Duodenal mucosa (tissue), 2 donors: ENCODE results near the gene FABP7.

ENCODE experiments used
- H3K27ac ChIP-seq: one replicate; pipeline ENCODE4 v1.7.0; 2013; ENCODE audit warnings: low read depth, low read length
- H3K27me3 ChIP-seq, 2 donors: one replicate each; pipeline ENCODE4 v1.7.0; 2013; ENCODE audit warnings: low read length in 2 of 2, control low read depth in 1 of 2; ENCODE audit not compliant: insufficient read depth in 2 of 2, control insufficient read depth in 1 of 2
- H3K36me3 ChIP-seq, 2 donors: one replicate each; pipeline ENCODE4 v1.7.0; 2013; ENCODE audit warnings: low read length in 2 of 2, control low read depth in 1 of 2; ENCODE audit not compliant: insufficient read depth in 2 of 2, control insufficient read depth in 1 of 2
- H3K4me1 ChIP-seq, 2 donors: one replicate each; pipeline ENCODE4 v1.7.0; 2013; ENCODE audit warnings: low read length in 2 of 2, control low read depth in 1 of 2; ENCODE audit not compliant: insufficient read depth in 2 of 2, control insufficient read depth in 1 of 2
- H3K4me3 ChIP-seq, 2 donors: one replicate each; pipeline ENCODE4 v1.7.0; 2013; ENCODE audit warnings: low read length in 2 of 2, low read depth in 1 of 2
- H3K9ac ChIP-seq, 2 donors: one replicate each; pipeline ENCODE4 v1.7.0; 2013; ENCODE audit warnings: low read length in 2 of 2, low read depth in 1 of 2
- H3K9me3 ChIP-seq, 2 donors: one replicate each; pipeline ENCODE4 v1.7.0; 2013; ENCODE audit warnings: low read length in 2 of 2, control low read depth in 1 of 2; ENCODE audit not compliant: control insufficient read depth in 1 of 2

FABP7 gene

GRCh38 chr6:122754191-122754731 lies 25.3 kb upstream of the FABP7 start:
- no peak overlapping the region for H3K4me3 ChIP-seq
- no peak overlapping the region for H3K27ac ChIP-seq
- peaks cover 2 to 9% of the 10 kb centered on the region in 2 donors for H3K4me1 ChIP-seq
- no peaks in the 10 kb centered on the region for H3K27me3 ChIP-seq
- H3K9me3 ChIP-seq = no peaks in the 10 kb centered on the region
- no peaks in the 10 kb centered on the region for H3K36me3 ChIP-seq
- no peak overlapping the region for H3K9ac ChIP-seq

DNA sequence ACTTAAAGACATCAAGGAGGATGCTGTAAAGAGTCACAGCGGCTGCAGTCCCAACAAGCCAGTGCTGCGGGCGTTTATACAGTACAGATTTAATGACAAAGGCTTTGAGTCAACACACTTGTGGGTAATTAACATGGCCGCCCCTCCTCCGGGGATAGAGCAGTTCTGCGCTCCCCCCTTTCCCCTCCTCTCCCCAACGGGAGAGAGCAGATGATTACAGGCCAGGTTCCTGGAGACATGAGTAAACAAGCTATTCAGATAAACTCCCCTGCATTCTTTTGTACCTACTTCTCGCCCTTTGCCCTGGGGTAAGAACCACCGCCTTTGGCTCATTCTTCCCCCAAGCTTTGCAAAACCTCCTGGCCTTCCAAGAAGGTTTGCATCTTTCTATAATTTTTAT lies 23.6 kb upstream of the FABP7 start:
- H3K4me3 ChIP-seq = no peak overlapping the region
- H3K36me3 ChIP-seq = no peaks in the 10 kb centered on the region
- H3K27me3 ChIP-seq = no peaks in the 10 kb centered on the region
- H3K9ac ChIP-seq = no peak overlapping the region
- H3K9me3 ChIP-seq = no peaks in the 10 kb centered on the region
- no peak overlapping the region for H3K27ac ChIP-seq
- H3K4me1 ChIP-seq = peaks cover 0 to 5% of the 10 kb centered on the region in 2 donors

GRCh38 chr6:122758927-122759334 lies 20.6 kb upstream of the FABP7 start:
- no peak overlapping the region for H3K27ac ChIP-seq
- no peaks in the 10 kb centered on the region for H3K27me3 ChIP-seq
- no peaks in the 10 kb centered on the region for H3K4me1 ChIP-seq
- H3K9me3 ChIP-seq = no peaks in the 10 kb centered on the region
- no peak overlapping the region for H3K9ac ChIP-seq
- H3K36me3 ChIP-seq = no peaks in the 10 kb centered on the region
- H3K4me3 ChIP-seq = no peak overlapping the region

DNA sequence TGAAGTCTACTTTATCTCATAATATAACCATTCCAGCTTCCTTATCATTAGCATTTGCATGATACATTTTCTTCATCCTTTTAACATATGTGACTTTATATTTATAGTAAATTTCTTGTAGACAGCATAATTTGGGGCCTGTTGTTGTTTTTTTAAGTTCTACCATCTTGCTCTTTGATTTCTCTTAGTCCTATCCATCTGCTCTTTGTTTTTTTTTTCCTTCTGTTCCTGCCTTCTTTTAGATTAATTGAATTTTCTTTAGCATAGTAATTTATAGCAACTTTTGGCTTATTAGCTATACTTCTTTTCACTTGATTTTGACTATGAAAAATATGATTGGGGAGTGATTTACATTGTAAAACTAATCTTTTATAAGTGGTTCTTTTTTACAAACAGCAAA lies 19.2 kb upstream of the FABP7 start:
- Histone ChIP-seq H3K9me3 (no peaks in the 10 kb centered on the region), H3K4me3 (no peak overlapping the region), H3K27ac (no peak overlapping the region), H3K9ac (no peak overlapping the region), H3K4me1 (no peaks in the 10 kb centered on the region), H3K27me3 (no peaks in the 10 kb centered on the region), H3K36me3 (no peaks in the 10 kb centered on the region)

GRCh38 chr6:122766256-122766655 lies 13.3 kb upstream of the FABP7 start:
- Histone ChIP-seq H3K27ac (no peak overlapping the region), H3K9ac (no peak overlapping the region), H3K9me3 (no peaks in the 10 kb centered on the region), H3K27me3 (no peaks in the 10 kb centered on the region), H3K4me1 (peaks cover 6 to 11% of the 10 kb centered on the region in 2 donors), H3K4me3 (no peak overlapping the region), H3K36me3 (no peaks in the 10 kb centered on the region)

DNA sequence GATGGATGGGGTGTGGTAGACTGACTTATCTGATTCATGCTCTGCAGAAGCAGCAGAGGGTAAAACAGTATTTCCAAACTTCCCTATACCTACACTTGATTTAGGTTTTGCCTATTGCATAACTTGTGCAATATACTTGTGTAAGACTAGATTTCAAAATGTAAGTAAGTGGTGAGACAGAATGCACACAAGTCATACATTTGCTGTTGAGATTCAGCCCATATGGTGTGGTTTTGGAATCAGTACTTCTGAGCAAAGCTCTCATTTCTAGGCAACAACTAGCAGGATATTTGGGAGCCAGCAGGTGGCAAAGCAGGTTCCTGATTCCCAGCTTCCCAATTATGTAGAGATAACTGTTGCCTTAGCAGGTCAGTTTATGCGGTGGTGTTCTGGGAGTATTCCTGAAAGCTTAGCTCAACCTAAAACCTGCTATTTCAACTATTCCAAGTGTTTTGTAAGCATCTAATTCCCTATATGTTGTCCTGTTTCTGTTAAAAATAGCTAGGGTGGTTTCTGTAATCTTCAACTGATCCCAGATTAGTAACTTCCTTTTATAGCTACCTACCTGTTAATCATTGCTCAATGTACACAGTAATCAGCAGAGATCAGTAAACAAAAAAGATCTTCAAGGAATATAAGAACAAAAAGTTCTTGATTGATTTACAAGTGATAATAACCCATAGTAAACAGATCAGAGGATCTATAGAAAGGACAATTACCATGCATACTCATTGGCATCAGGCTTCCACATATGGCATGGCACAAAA lies 8.5 kb upstream of the FABP7 start:
- no peak overlapping the region for H3K9ac ChIP-seq
- H3K27me3 ChIP-seq = no peaks in the 10 kb centered on the region
- H3K36me3 ChIP-seq = no peaks in the 10 kb centered on the region
- no peak overlapping the region for H3K4me3 ChIP-seq
- H3K4me1 ChIP-seq = peaks cover 15 to 25% of the 10 kb centered on the region in 2 donors
- no peak overlapping the region for H3K27ac ChIP-seq
- no peaks in the 10 kb centered on the region for H3K9me3 ChIP-seq

DNA sequence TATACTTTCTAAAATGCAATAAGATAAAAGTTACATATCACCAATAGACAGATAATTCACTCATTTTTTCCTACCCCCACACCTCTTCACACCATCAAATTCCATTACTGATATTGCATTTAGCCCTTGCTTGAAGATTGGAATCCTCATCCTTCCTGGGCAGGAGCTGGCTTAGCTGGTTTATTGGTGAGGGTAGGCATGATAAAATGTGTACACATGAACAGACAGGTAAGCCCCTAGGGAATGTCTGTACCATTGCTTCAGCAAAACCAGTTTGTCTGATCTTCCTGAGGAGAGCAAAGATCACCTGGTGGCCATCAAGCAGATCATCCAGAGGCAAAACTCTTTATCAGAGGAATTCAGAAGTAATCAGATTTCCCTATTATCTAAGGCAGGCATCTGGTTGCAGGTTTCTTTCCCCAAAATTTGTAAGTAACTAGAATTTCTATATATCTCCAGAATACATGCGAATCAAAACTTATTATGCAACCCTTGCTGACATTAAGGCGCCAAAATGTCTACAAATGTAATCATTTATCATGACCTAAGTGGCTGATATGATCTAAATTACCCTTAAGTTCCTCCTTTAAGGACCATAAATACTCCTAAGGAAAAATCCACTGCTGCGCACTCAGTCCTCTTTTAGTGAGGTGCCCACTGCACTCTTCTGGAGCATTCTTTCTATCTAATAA lies 6.6 kb upstream of the FABP7 start:
- Histone ChIP-seq H3K4me3 (no peak overlapping the region), H3K9me3 (no peaks in the 10 kb centered on the region), H3K9ac (no peak overlapping the region), H3K4me1 (peaks cover 15 to 25% of the 10 kb centered on the region in 2 donors), H3K36me3 (no peaks in the 10 kb centered on the region), H3K27ac (no peak overlapping the region), H3K27me3 (no peaks in the 10 kb centered on the region)

GRCh38 chr6:122775975-122776374 lies 3.5 kb upstream of the FABP7 start:
- Histone ChIP-seq H3K9ac (no peak overlapping the region), H3K4me3 (no peak overlapping the region), H3K4me1 (peaks cover 12 to 16% of the 10 kb centered on the region in 2 donors), H3K27ac (no peak overlapping the region), H3K36me3 (no peaks in the 10 kb centered on the region), H3K27me3 (no peaks in the 10 kb centered on the region), H3K9me3 (no peaks in the 10 kb centered on the region)

DNA sequence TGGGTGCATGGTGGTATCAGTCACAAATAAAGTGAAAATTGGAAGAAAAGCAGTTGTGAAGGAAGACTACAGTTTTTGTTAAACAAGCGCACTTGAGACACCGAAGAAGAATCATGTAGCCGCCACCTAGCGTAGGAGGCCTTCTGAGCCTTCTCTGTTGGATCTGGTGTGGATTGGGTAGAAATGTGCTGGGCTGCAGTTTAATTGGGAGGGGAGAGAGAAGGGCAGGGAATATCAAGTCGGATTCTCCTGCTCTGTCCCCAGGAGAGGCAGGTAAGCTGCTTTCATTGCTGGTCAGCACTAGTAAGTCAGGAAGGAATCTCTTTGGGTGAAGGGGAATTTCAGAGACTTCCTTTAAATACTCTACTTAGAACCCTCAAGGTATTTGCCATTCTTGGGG lies 1.2 kb upstream of the FABP7 start:
- Histone ChIP-seq H3K27ac (no peak overlapping the region), H3K9ac (no peak overlapping the region), H3K36me3 (no peaks in the 10 kb centered on the region), H3K9me3 (no peaks in the 10 kb centered on the region), H3K4me3 (no peak overlapping the region), H3K4me1 (no peaks in the 10 kb centered on the region), H3K27me3 (no peaks in the 10 kb centered on the region)

GRCh38 chr6:122778985-122779661 lies 393 bp upstream of the FABP7 start:
- H3K27ac ChIP-seq = no peak overlapping the region
- no peak overlapping the region for H3K9ac ChIP-seq
- no peak overlapping the region for H3K4me3 ChIP-seq

More at GRCh38 chr6:122778985-122779661, 393 bp upstream of the FABP7 start:
- H3K27me3 ChIP-seq = no peaks in the 10 kb centered on the region
- H3K36me3 ChIP-seq = no peaks in the 10 kb centered on the region
- H3K4me1 ChIP-seq = no peaks in the 10 kb centered on the region
- no peaks in the 10 kb centered on the region for H3K9me3 ChIP-seq
